ENCODE measurements around the gene TRPV4. TPM values are rescaled to one million over a fixed set of nuclear protein-coding genes. Genes with fewer than 3 reads are reported as not detected.

TRPV4 gene
- total and polyA plus RNA-seq, 9 of the 15 experiments (the other 6 are each of a cell fraction or from before 2014, with no cell fraction given) = 0.13 TPM; not detected in 8

DNA sequence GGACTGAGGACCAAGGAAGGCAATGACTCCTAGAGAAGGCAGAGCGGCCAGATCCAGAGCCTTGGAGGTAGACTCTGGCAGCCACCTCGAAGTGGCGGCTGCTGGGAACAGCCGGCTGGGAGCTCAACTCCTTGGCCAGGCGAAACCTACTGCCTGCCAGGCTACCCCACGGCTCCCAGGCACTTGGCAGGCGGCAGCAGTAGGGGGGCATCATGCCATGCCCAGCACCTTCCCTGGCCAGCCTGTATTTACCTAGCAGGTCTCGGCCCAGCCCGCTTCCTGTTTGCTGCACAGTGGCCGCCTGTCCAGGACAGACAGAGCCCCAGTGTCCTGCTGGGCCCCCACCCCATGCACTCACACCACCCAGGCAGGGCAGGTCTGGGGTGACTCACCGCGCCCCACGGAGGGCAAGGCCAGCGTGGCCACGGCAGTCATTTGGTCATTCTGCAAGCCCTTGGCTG, 10.2 kb downstream of the TRPV4 start (continued):
- TF ChIP-seq, protein P1, sequence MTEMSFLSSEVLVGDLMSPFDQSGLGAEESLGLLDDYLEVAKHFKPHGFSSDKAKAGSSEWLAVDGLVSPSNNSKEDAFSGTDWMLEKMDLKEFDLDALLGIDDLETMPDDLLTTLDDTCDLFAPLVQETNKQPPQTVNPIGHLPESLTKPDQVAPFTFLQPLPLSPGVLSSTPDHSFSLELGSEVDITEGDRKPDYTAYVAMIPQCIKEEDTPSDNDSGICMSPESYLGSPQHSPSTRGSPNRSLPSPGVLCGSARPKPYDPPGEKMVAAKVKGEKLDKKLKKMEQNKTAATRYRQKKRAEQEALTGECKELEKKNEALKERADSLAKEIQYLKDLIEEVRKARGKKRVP (CRISPR knock-in tag; IDR thresholded peaks at IDR 0.05) = no peak
- TF ChIP-seq KAT7 (CRISPR knock-in tag; IDR thresholded peaks at IDR 0.05; ENCODE audit: borderline replicate concordance) (no peak), ETV5 (CRISPR knock-in tag; IDR thresholded peaks at IDR 0.05; ENCODE audit: low read depth) (no peak)

DNA sequence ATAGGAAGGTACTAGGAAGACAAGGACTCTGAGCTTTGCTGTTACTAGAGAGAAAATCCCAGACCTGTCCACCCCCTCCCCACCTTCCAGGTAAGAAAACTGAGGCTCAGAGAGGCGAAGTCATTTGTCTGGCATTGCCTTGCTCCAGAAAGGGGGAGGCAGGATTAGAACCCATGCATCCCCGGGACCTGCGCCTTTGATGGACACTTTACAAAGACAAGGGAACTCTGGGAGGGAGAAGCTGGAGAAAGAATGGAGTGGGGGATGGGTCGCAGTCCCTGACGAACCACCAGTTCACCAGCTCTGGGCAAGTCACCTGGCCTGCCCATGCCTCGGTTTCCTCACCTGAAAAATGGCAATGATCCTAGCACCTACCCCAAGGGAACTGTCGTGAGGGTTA, 10.8 kb downstream of the TRPV4 start:
- no peak overlapping the region for H3K9ac ChIP-seq (ENCODE audit: insufficient read depth in 1 of 2, low read depth in 2 of 2, low read length in 2 of 2)
- POLR2A ChIA-PET = no interaction called here
- no TSS peak for BruUV-seq (replicated peaks)
- H3K9me1 ChIP-seq (ENCODE audit: control insufficient read depth, insufficient read depth, low read length) = no peaks in the 10 kb centered on the region
- no peak overlapping the region for H3K4me2 ChIP-seq (ENCODE audit: insufficient read depth, low read length)
- H3K36me3 ChIP-seq (ENCODE audit: control insufficient read depth, insufficient read depth, low read length) = no peaks in the 10 kb centered on the region
- H3K27ac ChIP-seq (ENCODE audit: extremely low read depth, low read depth, low read length) = no peak overlapping the region
- in situ Hi-C loops (cut with MboI) (no loop called here), intact Hi-C loops (cut with micrococcal nuclease) (no loop called here)
- no peak for ATAC-seq
- DNase-seq (ENCODE audit: extremely low read depth in 1 of 4, low spot score in 3 of 4) = no peak
- H3K4me3 ChIP-seq = no peak overlapping the region
- no peaks in the 10 kb centered on the region for H3K9me3 ChIP-seq (replicated peaks; ENCODE audit: control insufficient read depth, insufficient read depth, low read depth, low read length)
- peaks cover 25 to 79% of the 10 kb centered on the region in 2 experiments; a peak in 4 of 5 replicates for H3K27me3 ChIP-seq (ENCODE audit: control insufficient read depth in 2 of 2, insufficient read depth in 2 of 2, low read length in 2 of 2)
- no peak for TF ChIP-seq NFE2 (IDR thresholded peaks at IDR 0.05; ENCODE audit: low read depth)
- TF ChIP-seq CBX2 (IDR thresholded peaks at IDR 0.05; ENCODE audit: insufficient read depth, low read length, poor library complexity, severe bottlenecking) = no peak
- TF ChIP-seq BRD9 (IDR thresholded peaks at IDR 0.05; ENCODE audit: low read depth, partially characterized antibody) = no peak
- TF ChIP-seq CTBP1 (IDR thresholded peaks at IDR 0.05; ENCODE audit: borderline replicate concordance) = no peak
- TF ChIP-seq ETV6 (IDR thresholded peaks at IDR 0.05; ENCODE audit: borderline replicate concordance in 1 of 2, low read depth in 2 of 2, low read length in 1 of 2) = no peak
- TF ChIP-seq ETV6 (CRISPR knock-in tag; IDR thresholded peaks at IDR 0.05; ENCODE audit: borderline replicate concordance) = no peak
- no peak for TF ChIP-seq ZBED1 (IDR thresholded peaks at IDR 0.05)
- no peak for TF ChIP-seq L3MBTL2 (IDR thresholded peaks at IDR 0.05)
- no peak for FAIRE-seq
- CTCF ChIA-PET (ENCODE audit: low intra/inter-chr PET ratio) = no interaction called here
- H3K79me2 ChIP-seq (ENCODE audit: control insufficient read depth, insufficient read depth, low read length) = no peaks in the 10 kb centered on the region
- WGBS (ENCODE audit: insufficient coverage, low coverage, missing lambda C conversion rate) = 1% methylated on average over 7 of the region's 7 CpGs
- no peak overlapping the region for H2AFZ ChIP-seq (ENCODE audit: low read depth, low read length)
- peaks cover 0 to 6% of the 10 kb centered on the region in 2 experiments; a peak in 1 of 5 replicates for H3K4me1 ChIP-seq (replicated peaks in 1 of 2; ENCODE audit: control insufficient read depth in 2 of 2, insufficient read depth in 2 of 2, low read length in 2 of 2)
- no peaks in the 10 kb centered on the region; the same call in 1 of the 2 replicates for H4K20me1 ChIP-seq (replicated peaks; ENCODE audit: control insufficient read depth, insufficient read depth, low read length)
